CD1c-positive myeloid dendritic cell (primary cell): ENCODE measurements around the gene CFDP1.

Source experiments
- DNase-seq: peaks from one replicate; pipeline ENCODE4 v3.0.0-alpha.2; 2016; ENCODE audit errors: extremely low spot score

The CFDP1 gene

GRCh38 chr16:75319513-75320411 lies 113.5 kb downstream of the CFDP1 start:
- DNase-seq = no peak

GRCh38 chr16:75318737-75319136 lies 114.6 kb downstream of the CFDP1 start:
- no peak for DNase-seq

- no peak for DNase-seq
These were observed 115.8 kb downstream of the CFDP1 start for GRCh38 chr16:75317532-75317931.

GRCh38 chr16:75317101-75317522 lies 116.2 kb downstream of the CFDP1 start:
- DNase-seq = peak; percentile 90

- DNase-seq = no peak
These were observed 117.6 kb downstream of the CFDP1 start for GRCh38 chr16:75315539-75316306.

GRCh38 chr16:75312875-75313274 lies 120.4 kb downstream of the CFDP1 start:
- DNase-seq = no peak

- DNase-seq = no peak
These were observed 121.8 kb downstream of the CFDP1 start for GRCh38 chr16:75311383-75311938.

GRCh38 chr16:75310541-75310940 lies 122.8 kb downstream of the CFDP1 start:
- no peak for DNase-seq

GRCh38 chr16:75309899-75310430 lies 123.3 kb downstream of the CFDP1 start:
- no peak for DNase-seq

- DNase-seq = no peak
These were observed 124.1 kb downstream of the CFDP1 start for GRCh38 chr16:75309156-75309555.

- no peak for DNase-seq
These were observed 125.3 kb downstream of the CFDP1 start for GRCh38 chr16:75308011-75308410.

GRCh38 chr16:75307506-75307905 lies 125.8 kb downstream of the CFDP1 start:
- DNase-seq = no peak

GRCh38 chr16:75306099-75306762 lies 127.1 kb downstream of the CFDP1 start:
- DNase-seq = peak; percentile 15

GRCh38 chr16:75305364-75306098 lies 127.8 kb downstream of the CFDP1 start:
- peak; percentile 63 for DNase-seq

GRCh38 chr16:75304521-75305363 lies 128.6 kb downstream of the CFDP1 start:
- DNase-seq = no peak

- no peak for DNase-seq
These were observed 131.5 kb downstream of the CFDP1 start for GRCh38 chr16:75301804-75302203.

GRCh38 chr16:75298267-75298666 lies 135.0 kb downstream of the CFDP1 start:
- DNase-seq = no peak

- DNase-seq = no peak
These were observed 136.7 kb downstream of the CFDP1 start for GRCh38 chr16:75296606-75297005.

- no peak for DNase-seq
These were observed 138.4 kb downstream of the CFDP1 start for GRCh38 chr16:75294773-75295459.
